Ammon's horn (tissue), 1 donor: Measurements from ENCODE around the gene POU2F3.

Source experiments
- DNase-seq: peaks from one replicate; pipeline ENCODE4 v3.0.0-alpha.2; 2016; ENCODE audit warnings: low spot score

Gene POU2F3

DNA sequence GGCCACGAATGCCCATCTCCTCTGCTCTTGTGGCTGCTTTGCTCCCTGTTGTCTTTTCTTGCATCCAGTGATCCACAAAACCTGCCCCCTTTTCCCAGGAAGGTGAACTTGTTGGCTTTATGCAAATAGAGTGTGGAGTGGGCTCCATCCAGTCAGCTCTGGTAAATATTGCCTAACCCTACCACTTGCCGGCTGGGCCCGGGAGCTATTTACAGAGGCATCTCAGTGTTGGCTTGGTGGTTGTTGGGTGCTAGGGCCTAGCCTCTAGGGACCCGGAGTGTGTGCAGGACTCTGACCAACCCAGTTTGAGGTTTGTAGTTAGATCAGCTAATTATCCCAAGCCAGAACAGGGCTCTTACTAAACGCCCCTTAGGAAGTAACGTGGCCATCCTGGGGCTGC, 44.3 kb downstream of the POU2F3 start:
- no peak for DNase-seq

DNA sequence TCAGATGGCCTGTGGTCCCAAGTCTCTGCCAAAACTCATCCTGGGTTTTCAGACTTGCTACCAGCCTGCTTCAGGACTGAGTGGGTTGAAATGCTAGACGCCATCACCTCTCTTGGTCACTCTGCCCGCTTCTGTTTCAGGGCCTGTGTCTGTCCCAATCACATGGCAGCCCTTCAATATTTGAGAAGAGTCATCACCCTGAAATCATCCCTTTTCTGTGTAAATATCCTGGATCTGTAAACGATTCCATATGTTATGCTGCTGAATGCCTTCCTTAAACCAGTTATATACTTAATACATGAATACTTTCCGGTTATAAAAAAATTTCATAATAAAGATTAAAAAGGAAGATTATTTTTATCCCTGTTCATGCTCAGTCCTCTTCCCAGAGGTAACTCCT, 45.3 kb downstream of the POU2F3 start:
- DNase-seq, result no peak

DNA sequence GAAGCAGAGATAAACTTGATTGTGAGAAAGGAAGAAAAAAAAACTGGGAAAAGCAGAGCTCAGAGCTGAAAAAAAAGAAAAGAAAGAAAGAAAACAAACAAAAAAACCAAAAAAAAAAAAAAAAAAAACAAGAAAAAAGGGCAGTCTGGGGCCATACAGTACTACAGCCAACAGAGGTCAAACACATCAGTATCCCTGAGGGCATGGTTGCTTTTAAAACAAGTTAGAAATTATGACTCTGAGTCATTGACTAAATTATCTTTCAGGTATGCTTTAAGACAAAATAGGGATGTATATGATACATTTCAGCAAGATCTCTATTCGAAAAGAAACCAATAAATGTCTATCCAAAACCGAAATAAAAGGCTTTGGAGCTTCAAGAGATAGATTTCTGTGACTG, 48.1 kb downstream of the POU2F3 start:
- DNase-seq, result no peak

DNA sequence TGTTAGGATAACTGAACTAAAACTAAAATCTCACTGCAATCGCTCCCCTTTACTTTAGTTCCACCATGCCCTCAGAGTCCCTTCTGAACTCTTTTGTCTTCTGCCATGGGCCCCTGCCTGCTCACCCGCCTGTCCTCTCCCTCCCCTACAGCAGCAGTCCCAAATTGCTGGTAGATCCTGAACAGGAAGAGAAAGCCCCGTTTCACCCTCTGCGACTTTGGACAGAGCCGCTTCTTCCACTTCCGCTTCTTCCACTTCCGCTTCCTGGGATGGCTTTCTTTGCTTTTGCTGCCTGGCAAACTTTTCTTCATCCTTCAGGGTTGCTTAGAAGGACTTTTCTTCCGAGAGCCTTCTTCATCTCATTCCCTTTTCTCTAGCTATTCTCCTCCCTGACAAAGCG, 49.5 kb downstream of the POU2F3 start:
- DNase-seq, result no peak

DNA sequence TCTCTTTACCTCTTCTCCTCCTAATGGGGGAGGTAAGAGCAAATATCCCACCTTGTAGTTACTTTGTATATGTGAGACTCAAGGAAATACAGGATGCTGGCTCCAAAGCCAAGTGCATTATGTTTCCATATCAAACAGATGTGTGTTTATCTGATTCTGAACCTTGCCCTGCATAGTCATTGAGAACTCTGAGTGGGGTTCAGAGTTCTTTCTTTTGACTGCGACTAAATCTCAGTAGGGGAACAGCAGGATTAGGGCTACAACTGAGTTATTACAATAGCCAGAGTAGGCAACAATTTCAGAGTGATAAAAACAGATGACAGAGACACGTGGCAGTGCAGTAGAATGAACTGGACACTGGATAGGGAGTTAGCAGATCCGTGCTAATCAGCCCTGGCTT, 51.0 kb downstream of the POU2F3 start:
- DNase-seq, result no peak

DNA sequence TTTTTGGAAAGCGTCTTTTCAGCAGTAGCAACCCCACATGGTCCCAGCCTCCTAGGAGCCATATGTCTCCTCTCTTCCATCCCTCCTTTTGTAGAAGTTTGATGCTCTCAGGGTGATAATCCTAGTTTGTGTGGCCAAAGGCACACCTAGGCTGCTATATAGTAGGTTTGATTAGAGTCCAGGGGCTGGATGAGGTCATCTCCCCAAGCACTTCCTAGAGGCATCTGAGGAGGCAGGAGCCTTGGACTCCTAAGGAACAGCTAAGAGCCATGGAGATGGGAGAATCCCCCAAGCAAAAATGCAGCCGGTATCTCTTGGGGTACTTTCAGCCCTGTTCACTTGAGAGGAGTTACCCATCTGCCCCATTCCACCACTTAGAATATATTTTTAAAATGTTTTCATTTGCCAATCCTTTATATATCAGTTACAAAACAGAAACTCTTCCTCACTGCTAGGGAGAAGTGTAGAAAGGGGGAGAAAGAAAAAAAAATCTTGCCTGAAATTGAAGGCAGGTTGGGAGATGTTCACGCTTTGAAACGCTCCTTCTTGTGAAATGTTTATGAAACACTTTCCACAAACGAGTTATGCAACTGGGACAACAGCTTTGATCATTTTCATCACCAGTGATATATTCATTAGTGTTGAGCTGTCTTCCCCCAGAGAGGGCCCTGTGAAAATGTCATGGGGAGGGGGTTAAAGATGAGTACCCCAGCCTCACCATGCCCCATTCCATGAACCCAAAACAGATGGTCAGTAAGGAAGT, 53.3 kb downstream of the POU2F3 start:
- DNase-seq, result no peak

DNA sequence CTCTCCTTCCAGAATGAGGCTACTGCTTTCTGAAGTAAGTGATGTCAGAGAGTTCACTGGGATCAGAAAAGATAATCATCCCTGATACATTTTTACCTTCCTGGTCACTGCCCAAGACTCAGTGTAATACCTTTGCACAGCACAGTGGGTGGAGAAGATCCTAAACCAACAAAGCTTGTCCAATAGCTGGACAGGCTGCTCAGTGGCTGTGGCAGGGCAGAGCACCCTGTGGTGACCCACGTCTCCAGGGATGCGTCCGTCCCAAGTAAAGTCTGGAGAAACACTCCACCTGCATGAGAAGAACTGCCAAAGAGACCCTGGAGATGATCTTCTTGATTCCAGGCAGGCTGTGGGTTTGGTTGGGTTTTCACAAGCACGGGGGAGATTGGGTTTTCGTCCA, 54.2 kb downstream of the POU2F3 start:
- no peak for DNase-seq

DNA sequence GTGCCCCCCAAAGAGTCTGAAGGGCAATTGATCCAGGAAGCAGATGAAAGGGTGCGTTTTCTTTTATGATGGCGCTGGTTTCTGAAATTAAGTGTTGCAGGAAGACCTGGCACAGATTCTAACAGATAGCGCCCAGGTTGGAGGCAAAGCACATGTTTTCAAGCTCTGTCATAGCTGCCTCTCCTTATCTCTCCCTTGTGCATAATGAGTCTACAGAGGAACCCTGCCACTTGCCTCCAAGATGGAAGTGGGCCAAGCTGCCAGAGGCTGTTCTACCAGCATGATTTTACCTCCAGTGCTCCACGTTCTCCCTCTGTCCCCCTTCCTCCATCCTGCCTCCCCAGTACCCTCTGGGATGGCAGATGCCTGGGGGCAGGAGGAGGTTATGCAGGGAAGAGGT, 55.2 kb downstream of the POU2F3 start:
- DNase-seq, result no peak

DNA sequence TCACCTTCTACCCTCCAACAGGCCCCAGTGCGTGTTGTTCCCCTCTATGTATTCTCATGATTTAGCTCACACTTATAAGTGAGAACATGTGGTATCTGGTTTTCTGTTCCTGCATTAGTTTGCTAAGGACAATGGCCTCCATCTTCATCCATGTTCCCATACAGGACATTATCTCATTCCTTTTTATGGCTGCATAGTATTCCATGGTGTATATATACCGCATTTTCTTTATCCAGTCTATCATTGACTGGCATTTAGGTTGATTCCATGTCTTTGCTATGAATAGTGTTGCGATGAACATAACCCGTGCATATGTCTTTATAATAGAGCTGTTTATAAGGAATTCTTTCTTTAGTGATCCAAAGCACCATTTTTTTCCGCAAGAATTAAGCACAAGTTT, 56.6 kb downstream of the POU2F3 start:
- DNase-seq, result no peak

DNA sequence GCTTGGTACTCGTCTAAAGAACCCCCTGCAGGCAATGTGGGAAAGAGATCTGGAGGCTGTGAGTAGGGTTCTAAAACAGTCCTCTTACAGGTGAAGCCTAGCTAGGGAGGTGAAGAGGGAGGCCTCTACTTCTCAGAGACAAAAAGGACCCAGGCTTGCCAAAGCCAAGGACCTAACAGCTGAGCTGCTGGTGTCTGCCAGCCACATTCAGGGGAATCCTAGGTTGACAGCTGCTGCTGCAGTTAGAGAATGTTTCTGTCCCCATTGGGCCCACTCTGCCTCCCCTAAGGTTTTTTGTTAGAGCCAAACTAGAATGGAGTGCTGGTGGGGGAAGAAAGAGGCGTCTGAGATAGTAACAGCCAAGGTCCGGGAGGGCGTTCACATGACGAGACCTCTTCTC, 58.5 kb downstream of the POU2F3 start:
- DNase-seq, result no peak

DNA sequence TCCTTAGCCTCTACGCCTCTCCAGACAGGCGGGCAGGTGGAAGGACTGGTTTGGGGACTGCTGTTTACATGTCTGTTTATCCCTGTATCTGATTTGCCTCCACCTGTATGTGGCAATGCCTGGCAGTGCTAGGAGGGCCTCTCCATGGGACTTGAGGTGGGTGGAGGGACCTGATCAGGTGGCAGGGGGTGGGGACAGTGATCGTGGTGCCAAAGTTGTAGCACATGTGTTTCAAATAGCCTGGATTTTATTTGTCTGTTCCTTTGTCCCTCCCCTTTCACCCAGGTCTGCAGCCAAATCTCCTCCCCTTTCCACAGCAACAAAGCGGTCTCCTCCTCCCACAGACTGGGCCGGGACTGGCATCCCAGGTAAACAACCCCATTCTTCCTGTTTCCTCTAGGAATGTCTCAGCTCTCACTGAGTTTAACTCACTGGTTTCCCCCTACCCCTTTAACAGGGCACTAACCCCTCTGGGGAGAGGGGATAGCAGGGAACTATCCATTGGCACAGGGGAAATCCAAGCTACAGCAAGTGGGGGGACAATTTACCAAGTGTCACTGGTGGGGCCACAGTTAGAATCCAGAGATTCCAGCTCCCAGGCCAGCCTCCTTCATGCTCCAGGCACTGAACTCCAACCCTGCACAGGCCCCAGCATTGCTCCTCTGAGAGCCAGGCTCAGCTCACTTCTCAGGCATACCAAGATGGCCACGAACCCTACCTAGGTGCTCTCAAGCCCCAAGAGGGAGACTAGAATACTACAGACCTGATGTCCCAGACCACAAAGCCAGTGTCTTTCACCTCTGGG, 62.3 kb downstream of the POU2F3 start:
- no peak for DNase-seq

DNA sequence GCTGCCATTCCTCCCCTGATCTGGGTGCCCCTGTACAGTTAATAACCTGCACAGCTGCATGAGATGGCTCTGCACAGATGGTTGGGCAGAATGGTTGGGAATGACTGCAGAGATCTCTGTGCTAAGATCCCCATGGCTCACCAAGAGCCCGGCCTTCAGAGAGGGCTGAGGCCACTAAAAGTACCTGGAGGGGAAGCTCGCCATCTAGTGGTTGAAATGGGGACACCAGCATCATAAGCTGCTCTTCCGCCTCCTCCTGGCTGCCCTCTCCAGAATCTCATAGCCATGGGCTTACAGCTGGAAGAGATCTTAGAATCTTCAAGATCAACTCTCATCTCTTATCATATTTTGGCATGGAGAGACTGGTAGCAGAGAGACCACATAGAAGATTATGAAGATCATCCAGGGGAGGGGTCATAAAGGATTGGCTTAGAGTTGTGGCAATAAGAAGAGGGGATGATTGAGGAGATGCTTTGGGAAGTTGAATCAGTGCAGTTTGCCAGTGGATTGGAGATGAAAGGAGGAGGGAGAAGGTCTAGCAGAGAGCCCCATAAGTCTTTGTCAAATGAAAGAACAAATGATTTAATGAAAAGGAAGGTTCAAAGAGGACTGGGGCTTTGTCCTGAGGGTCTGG, 63.2 kb downstream of the POU2F3 start:
- peak; percentile 76 for DNase-seq

DNA sequence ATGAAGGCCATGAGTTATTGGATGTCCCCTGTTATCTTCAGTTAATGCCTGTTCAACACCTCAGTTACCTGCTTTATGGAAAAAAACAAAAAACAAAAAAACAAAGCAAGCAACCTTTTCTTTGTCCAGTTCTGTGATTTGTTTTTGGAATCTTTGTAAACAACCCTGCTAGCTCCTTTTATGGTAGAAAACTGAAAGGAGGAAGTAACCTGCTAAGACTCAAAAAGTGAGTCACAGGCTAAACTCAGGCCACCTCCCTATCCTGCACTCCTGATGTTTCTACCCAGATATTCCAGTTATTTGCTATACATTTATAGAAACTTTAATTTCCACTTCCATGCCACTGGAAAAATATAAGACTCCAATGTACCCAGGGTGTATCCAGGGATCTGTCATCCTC, 64.6 kb downstream of the POU2F3 start:
- DNase-seq, result no peak

DNA sequence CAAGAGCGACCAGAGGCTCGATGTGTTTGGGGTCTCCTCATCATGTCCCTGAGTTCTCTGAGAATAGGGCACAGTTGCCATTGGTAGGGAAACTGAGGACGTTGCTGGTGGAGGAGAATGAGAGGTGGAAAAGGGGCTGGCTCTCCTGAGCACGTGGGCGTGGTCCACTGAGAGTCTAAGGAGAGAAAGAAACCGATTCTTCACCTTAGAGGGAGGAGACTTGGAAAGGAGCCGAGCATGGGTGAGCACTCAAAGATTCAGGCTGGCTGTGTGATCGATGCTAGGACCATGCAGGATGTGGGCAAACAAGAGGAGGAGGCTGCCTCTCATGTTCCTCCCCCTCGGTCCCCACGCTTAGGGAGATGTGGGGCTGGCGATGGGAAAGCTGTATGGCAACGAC, 65.3 kb downstream of the POU2F3 start:
- no peak for DNase-seq

DNA sequence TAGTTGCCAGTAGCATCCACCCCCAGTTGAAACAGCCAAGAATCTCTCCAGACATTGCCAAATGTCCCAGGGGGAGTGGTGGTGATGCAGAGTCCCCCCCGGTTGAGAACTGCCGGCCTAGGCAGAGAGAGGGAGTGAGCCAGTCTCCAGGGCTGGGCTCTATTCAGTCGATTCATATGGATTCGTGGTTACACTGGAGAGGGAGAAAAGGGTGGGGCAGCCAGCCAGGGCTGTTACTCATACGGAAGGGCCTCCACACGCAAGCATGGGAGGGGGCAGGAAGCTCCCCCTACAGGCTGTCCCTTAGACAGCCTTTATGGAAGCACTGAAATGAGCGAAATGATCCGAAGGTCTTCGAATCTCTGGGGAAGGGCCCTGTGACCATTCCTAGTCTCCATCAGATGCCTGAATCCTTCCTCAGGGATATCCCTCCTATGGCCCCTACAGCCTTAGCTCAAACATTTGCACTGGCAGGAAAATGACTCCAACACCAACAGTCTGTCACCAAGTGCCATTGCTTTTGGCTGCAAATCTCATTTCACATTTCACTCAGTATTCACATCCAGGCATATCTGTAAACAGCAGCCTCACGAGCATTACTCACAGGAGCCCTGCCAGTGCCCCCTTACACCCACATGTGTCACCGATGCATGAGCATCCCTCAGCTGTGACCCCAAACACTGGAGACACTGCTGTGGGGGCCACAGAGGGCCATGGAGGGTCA, 66.7 kb downstream of the POU2F3 start:
- no peak for DNase-seq

DNA sequence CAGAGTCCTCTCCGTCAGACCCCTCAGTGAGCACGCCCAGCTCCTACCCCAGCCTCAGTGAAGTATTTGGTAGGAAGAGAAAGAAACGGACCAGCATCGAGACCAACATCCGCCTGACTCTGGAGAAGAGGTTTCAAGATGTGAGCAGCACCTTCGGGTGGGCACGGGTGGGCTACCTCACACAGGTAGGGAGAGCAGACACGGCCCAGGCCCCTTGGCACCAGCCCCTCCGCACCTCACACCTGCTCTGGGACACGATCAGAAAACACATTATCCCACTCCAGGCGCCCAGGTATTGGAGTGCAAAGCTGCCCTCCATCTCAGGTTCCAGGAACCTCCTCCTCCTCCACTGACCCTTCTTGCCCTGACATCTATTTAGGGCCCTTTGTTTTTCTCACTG, 67.5 kb downstream of the POU2F3 start:
- DNase-seq, result no peak

DNA sequence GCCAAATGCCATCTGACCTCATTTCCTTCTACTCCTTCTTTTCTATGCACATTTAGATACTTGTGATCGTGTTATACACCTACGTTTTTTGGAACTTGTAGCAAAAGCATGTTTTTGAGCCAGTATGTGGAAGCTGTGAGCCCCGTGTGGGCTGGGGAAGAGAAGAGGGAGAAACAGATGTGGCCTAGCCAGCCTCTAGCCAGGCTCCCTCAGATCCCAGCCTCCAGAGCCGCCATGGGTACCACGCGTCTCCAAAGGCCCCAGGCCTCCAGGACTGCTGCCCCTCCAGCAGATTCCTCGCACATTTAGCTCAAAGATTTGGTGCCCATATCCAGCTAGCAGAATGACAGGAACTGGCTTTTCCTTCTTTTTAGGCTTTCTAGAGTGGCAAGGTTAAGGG, 68.1 kb downstream of the POU2F3 start:
- DNase-seq, result no peak

DNA sequence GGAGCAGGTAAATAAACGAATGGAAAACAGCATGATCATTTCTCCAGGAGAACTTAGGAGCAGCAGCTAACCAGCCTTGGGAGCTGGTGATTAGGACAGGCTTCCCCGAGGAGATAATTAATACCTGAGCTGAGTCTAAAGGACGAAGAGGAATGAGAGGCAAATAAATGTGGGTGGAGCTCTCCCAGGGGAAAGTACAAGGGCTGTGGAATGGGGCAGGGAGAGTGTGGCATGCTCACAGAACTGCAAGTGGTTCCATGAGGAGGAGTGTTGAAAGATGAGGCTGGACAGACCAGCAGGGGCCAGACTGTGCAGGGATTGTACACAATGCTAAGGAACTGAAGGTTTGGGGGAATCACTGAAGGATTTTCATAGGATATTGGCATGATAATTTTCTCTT, 70.9 kb downstream of the POU2F3 start:
- no peak for DNase-seq

DNA sequence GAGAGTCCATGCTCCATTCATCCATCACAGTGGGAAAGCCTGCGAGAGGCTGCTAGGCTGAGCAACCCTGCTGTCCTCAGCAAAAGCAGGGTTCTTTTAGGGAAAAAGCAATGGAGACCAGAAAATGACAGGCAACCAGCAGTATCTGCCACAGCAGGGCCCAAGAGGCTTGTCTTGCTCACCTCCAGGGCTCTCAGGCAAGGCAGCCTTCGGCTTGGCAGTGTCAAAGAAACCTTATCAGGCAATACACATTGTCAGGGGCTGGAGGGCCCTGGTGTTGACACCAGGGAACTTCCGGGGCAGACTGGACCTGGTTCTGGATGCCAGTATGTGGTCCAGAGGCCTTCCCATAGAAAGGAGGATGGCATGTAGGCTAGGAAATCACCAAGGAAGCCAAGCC, 74.9 kb downstream of the POU2F3 start:
- no peak for DNase-seq

DNA sequence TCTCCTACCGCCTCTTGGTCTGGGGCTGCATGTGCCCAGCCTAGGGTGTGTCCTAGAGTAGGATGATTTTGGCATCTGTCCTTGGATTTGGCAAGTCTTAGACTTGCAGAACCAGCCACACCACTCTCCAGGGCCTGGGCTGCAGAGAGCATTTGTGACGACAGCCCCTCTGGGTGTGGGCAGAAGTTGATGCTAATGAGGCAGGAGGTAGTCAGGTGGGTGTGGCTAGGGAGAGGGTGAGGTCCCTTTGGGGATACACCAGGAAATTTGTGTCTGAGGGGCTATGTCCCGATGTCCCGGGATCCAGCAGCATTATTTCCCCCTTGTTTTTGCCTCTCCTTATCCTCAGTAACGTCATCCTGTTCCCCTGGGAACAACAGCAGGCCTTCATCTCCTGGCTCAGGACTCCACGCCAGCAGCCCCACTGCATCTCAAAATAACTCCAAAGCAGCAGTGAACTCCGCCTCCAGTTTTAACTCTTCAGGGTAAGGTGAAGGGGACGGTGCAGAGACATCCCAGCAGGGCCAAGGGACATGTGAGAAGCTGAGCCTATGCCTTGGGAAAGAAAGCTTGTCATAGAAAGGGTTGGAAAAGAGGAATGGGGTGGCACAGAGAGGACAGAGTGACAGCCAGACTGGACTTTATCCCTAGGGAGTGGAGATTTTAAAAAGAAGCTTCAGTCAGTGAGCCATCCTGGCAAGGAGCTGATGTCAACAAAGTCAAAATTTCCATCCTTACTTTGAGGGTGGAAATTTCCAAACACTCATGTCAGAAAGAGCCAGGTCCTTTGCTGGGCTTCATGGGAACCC, 77.1 kb downstream of the POU2F3 start:
- peak; percentile 51 for DNase-seq

DNA sequence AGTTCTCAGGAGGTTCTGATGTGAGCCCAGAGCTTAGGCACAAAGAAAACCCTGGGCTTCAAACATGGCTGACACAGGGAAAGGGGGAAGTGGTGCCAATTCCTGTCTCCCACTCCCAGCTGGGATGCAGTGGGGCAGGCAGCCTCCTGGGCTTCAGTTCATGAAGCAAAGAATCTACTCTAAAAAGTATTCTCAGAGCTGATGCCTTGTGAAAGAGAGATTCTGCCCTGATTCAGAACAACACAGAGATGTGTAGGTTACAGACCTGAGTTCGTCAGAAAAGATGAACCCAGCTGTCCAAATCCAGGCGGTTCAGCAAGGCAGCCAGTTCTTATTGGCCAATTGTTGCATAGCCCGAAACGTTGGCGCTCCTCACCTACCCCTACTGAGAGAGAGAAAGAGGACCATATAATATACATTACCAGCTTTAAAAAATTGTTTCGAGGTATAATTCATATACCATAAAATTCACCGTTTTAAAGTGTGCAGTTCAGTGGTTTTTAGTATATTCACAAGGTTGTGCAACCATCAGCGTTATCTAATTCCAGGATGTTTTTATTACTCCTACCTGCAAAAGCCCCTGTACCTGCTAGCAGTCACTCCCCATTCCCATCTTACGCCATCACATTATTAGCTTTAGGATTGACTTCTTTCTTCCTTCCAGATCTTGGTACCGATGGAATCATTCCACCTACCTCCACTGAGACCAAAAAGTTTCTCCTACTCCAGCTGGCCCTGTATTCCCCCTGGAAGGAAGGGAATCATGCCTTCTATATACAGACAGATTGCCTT, 77.9 kb downstream of the POU2F3 start:
- no peak for DNase-seq
